ENCODE measurements around the gene FAM219B.
A peak's percentile ranks its signal among the peaks of the same experiment; 100 is the strongest.

FAM219B gene

GRCh38 chr15:74870436-74871215 lies 36.0 kb downstream of the FAM219B start:
- Histone ChIP-seq H2AFZ (ENCODE audit: low read depth, low read length, severe bottlenecking) (no peak overlapping the region), H3K9ac (ENCODE audit: low read length) (peak overlapping the region; percentile 36), H3K27me3 (ENCODE audit: low read length) (no peaks in the 10 kb centered on the region), H3K9me2 (replicated peaks; ENCODE audit: insufficient read depth, low read length) (no peaks in the 10 kb centered on the region), H3K79me2 (ENCODE audit: insufficient read depth, low read length) (peaks cover 73% of the 10 kb centered on the region), H3K9me3 (ENCODE audit: insufficient read depth, low read length) (no peaks in the 10 kb centered on the region), H3K27ac (ENCODE audit: low read depth, low read length) (peak overlapping the region; percentile 58), H3K4me3 (ENCODE audit: insufficient read depth, low read length, poor library complexity, severe bottlenecking) (no peak overlapping the region), H3K4me2 (ENCODE audit: low read depth, low read length, poor library complexity, severe bottlenecking) (peak overlapping the region; percentile 40), H3F3A (ENCODE audit: insufficient read depth) (peaks cover 9% of the 10 kb centered on the region), H3K36me3 (ENCODE audit: low read length) (peaks cover 6% of the 10 kb centered on the region; the same call in 1 of the 2 replicates), H4K20me1 (ENCODE audit: low read depth, low read length) (peaks cover 3% of the 10 kb centered on the region; the same call in 1 of the 2 replicates)
- TF ChIP-seq EZH2phosphoT487 (conservative IDR thresholded peaks at IDR 0.05; ENCODE audit: low read length) = no peak
- TF ChIP-seq, protein P1, sequence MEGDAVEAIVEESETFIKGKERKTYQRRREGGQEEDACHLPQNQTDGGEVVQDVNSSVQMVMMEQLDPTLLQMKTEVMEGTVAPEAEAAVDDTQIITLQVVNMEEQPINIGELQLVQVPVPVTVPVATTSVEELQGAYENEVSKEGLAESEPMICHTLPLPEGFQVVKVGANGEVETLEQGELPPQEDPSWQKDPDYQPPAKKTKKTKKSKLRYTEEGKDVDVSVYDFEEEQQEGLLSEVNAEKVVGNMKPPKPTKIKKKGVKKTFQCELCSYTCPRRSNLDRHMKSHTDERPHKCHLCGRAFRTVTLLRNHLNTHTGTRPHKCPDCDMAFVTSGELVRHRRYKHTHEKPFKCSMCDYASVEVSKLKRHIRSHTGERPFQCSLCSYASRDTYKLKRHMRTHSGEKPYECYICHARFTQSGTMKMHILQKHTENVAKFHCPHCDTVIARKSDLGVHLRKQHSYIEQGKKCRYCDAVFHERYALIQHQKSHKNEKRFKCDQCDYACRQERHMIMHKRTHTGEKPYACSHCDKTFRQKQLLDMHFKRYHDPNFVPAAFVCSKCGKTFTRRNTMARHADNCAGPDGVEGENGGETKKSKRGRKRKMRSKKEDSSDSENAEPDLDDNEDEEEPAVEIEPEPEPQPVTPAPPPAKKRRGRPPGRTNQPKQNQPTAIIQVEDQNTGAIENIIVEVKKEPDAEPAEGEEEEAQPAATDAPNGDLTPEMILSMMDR (IDR thresholded peaks at IDR 0.05; ENCODE audit: insufficient read depth, low read length, poor library complexity, severe bottlenecking) = no peak

- Histone ChIP-seq H3F3A (ENCODE audit: insufficient read depth) (peaks cover 9% of the 10 kb centered on the region), H3K4me3 (ENCODE audit: insufficient read depth, low read length, poor library complexity, severe bottlenecking) (no peak overlapping the region), H3K4me2 (ENCODE audit: low read depth, low read length, poor library complexity, severe bottlenecking) (peak overlapping the region; percentile 40), H2AFZ (ENCODE audit: low read depth, low read length, severe bottlenecking) (no peak overlapping the region), H3K79me2 (ENCODE audit: insufficient read depth, low read length) (peaks cover 77% of the 10 kb centered on the region), H3K9me3 (ENCODE audit: insufficient read depth, low read length) (no peaks in the 10 kb centered on the region), H4K20me1 (ENCODE audit: low read depth, low read length) (peaks cover 3% of the 10 kb centered on the region; the same call in 1 of the 2 replicates), H3K9me2 (replicated peaks; ENCODE audit: insufficient read depth, low read length) (no peaks in the 10 kb centered on the region), H3K36me3 (ENCODE audit: low read length) (peaks cover 6% of the 10 kb centered on the region; the same call in 1 of the 2 replicates), H3K9ac (ENCODE audit: low read length) (peak overlapping the region; percentile 36; the same call in 1 of the 2 replicates), H3K27me3 (ENCODE audit: low read length) (no peaks in the 10 kb centered on the region), H3K27ac (ENCODE audit: low read depth, low read length) (peak overlapping the region; percentile 58)
- TF ChIP-seq EZH2phosphoT487 (conservative IDR thresholded peaks at IDR 0.05; ENCODE audit: low read length) = no peak
- TF ChIP-seq, protein P1 (IDR thresholded peaks at IDR 0.05; ENCODE audit: insufficient read depth, low read length, poor library complexity, severe bottlenecking) = no peak
Observed at GRCh38 chr15:74869726-74870407, 36.8 kb downstream of the FAM219B start.

- Histone ChIP-seq H4K20me1 (ENCODE audit: low read depth, low read length) (peaks cover 3% of the 10 kb centered on the region; the same call in 1 of the 2 replicates), H3K27ac (ENCODE audit: low read depth, low read length) (peak overlapping the region; percentile 58), H3K27me3 (ENCODE audit: low read length) (no peaks in the 10 kb centered on the region), H2AFZ (ENCODE audit: low read depth, low read length, severe bottlenecking) (no peak overlapping the region), H3F3A (ENCODE audit: insufficient read depth) (peaks cover 9% of the 10 kb centered on the region), H3K9me3 (ENCODE audit: insufficient read depth, low read length) (no peaks in the 10 kb centered on the region), H3K79me2 (ENCODE audit: insufficient read depth, low read length) (peaks cover 80% of the 10 kb centered on the region), H3K9ac (ENCODE audit: low read length) (peak overlapping the region; percentile 36; the same call in 1 of the 2 replicates), H3K4me3 (ENCODE audit: insufficient read depth, low read length, poor library complexity, severe bottlenecking) (no peak overlapping the region), H3K4me2 (ENCODE audit: low read depth, low read length, poor library complexity, severe bottlenecking) (peak overlapping the region; percentile 40), H3K9me2 (replicated peaks; ENCODE audit: insufficient read depth, low read length) (no peaks in the 10 kb centered on the region), H3K36me3 (ENCODE audit: low read length) (peaks cover 6% of the 10 kb centered on the region; the same call in 1 of the 2 replicates)
- TF ChIP-seq, protein P1 (IDR thresholded peaks at IDR 0.05; ENCODE audit: insufficient read depth, low read length, poor library complexity, severe bottlenecking) = no peak
- no peak for TF ChIP-seq EZH2phosphoT487 (conservative IDR thresholded peaks at IDR 0.05; ENCODE audit: low read length)
Observed at GRCh38 chr15:74869372-74869725, 37.3 kb downstream of the FAM219B start.

Data from SU-DHL-6 (cell line).